HG03571 (cell line): ENCODE data around the gene SIGMAR1.
A peak's percentile ranks its signal among the peaks of the same experiment; 100 is the strongest.

Experiments
- ATAC-seq: cut with Tn5 transposase; IDR thresholded peaks from one replicate; pipeline ENCODE4 v1.9.1; 2021; ENCODE audit not compliant: unreplicated experiment

The SIGMAR1 gene

GRCh38 chr9:34633166-34633565 lies 4.4 kb downstream of the SIGMAR1 start:
- no peak for ATAC-seq

GRCh38 chr9:34630402-34631154 lies 7.0 kb downstream of the SIGMAR1 start:
- no peak for ATAC-seq

GRCh38 chr9:34629491-34629808 lies 8.1 kb downstream of the SIGMAR1 start:
- no peak for ATAC-seq

GRCh38 chr9:34628656-34629490 lies 8.7 kb downstream of the SIGMAR1 start, which contains the start of gene ARID3C:
Gene ARID3C, minus strand, starts transcription at chr9:34629066. Its CDS starts 1,052 bp downstream, at chr9:34628014.
- no peak for ATAC-seq

- ATAC-seq: no peak
Observed at GRCh38 chr9:34627716-34628655, 9.6 kb downstream of the SIGMAR1 start.

- no peak for ATAC-seq
Observed at GRCh38 chr9:34625186-34625486, 12.5 kb downstream of the SIGMAR1 start.

- ATAC-seq: no peak
Observed at GRCh38 chr9:34624475-34625185, 13.0 kb downstream of the SIGMAR1 start.

- no peak for ATAC-seq
Observed at GRCh38 chr9:34623374-34624235, 14.0 kb downstream of the SIGMAR1 start.

GRCh38 chr9:34620061-34620994 lies 17.3 kb downstream of the SIGMAR1 start, which contains the start of gene DCTN3:
Gene DCTN3, minus strand, starts transcription at chr9:34620495. Its CDS starts 31 bp downstream, at chr9:34620464.
- peak; percentile 96 for ATAC-seq

- ATAC-seq: no peak
Observed at GRCh38 chr9:34615132-34615531, 22.5 kb downstream of the SIGMAR1 start.

- ATAC-seq: no peak
Observed at GRCh38 chr9:34612788-34613390, 24.7 kb downstream of the SIGMAR1 start.

- peak; percentile 81 for ATAC-seq
Observed at GRCh38 chr9:34611811-34612787, 25.5 kb downstream of the SIGMAR1 start, which contains the start of gene RPP25L. Gene RPP25L, minus strand, starts transcription at chr9:34612097. Its CDS starts 801 bp downstream, at chr9:34611296.

GRCh38 chr9:34611251-34611810 lies 26.3 kb downstream of the SIGMAR1 start:
- no peak for ATAC-seq

GRCh38 chr9:34610434-34611206 lies 27.0 kb downstream of the SIGMAR1 start:
- ATAC-seq: no peak

GRCh38 chr9:34607331-34607730 lies 30.3 kb downstream of the SIGMAR1 start:
- ATAC-seq: no peak

GRCh38 chr9:34606905-34607304 lies 30.7 kb downstream of the SIGMAR1 start:
- ATAC-seq: no peak
